Activated naive CD4-positive, alpha-beta T cell treated with anti-CD3 and anti-CD28 coated beads for 36 hours (primary cell): ENCODE measurements around the gene ADSL. TPM values are rescaled to one million over a fixed set of nuclear protein-coding genes. Genes with fewer than 3 reads are reported as not detected.

Experiments
- CTCF ChIA-PET: fragments of 350-600 bp; sonication (Branson Sonifier 250); formaldehyde crosslinking; loops from one replicate; lab custom pipeline; 2021; ENCODE audit warnings: antibody characterized with exemption; lab: Charles Lee
- DNase-seq: peaks from one replicate; pipeline ENCODE4 v3.0.0-alpha.2; 2020
- H3K27ac Mint-ChIP-seq: one replicate; pipeline ENCODE4 v1.8.0; 2021; ENCODE audit warnings: mild to moderate bottlenecking, mixed read lengths
- H3K27me3 Mint-ChIP-seq: one replicate; pipeline ENCODE4 v1.8.0; 2021; ENCODE audit warnings: low read depth, mixed read lengths
- H3K36me3 Mint-ChIP-seq: one replicate; pipeline ENCODE4 v1.8.0; 2021; ENCODE audit warnings: low read depth, mixed read lengths
- H3K4me1 Mint-ChIP-seq: one replicate; pipeline ENCODE4 v1.8.0; 2021; ENCODE audit warnings: low read depth, mixed read lengths
- H3K4me3 Mint-ChIP-seq: one replicate; pipeline ENCODE4 v1.8.0; 2021; ENCODE audit warnings: mild to moderate bottlenecking, moderate library complexity, mixed read lengths
- H3K9me3 Mint-ChIP-seq: one replicate; pipeline ENCODE4 v1.8.0; 2021; ENCODE audit warnings: mixed read lengths
- intact Hi-C: fragments of 100-400 bp; cut with micrococcal nuclease; formaldehyde crosslinking; loops from one replicate; pipeline ENCODE4 v1.15.1; 2023
- total RNA-seq, 2 experiments: library from RNA; stranded (reverse); gene quantifications; one replicate each; pipeline ENCODE4 v1.2.3, GENCODE V29; 2021

Gene ADSL
- total RNA-seq, 2 experiments from 2014 or later, result 125 to 129 TPM

- no peak for DNase-seq
- H3K36me3 Mint-ChIP-seq, result peaks cover 12% of the 10 kb centered on the region
- intact Hi-C loops, result no loop called here
- H3K27ac Mint-ChIP-seq, result no peak overlapping the region
- H3K27me3 Mint-ChIP-seq, result no peaks in the 10 kb centered on the region
- CTCF ChIA-PET, result interaction anchor here (0.7 kb wide), 1 partner anchor 22 kb away, joined by 4 read pairs; no protein-coding TSS in a partner anchor
- peaks cover 15% of the 10 kb centered on the region for H3K4me1 Mint-ChIP-seq
- H3K9me3 Mint-ChIP-seq, result no peaks in the 10 kb centered on the region
- H3K4me3 Mint-ChIP-seq, result no peak overlapping the region
Observed at GRCh38 chr22:40407021-40407761, 60.9 kb downstream of the ADSL start.

- Mint-ChIP-seq H3K4me1 (peaks cover 11% of the 10 kb centered on the region), H3K27me3 (no peaks in the 10 kb centered on the region), H3K9me3 (no peaks in the 10 kb centered on the region), H3K36me3 (peaks cover 14% of the 10 kb centered on the region), H3K4me3 (no peak overlapping the region), H3K27ac (no peak overlapping the region)
- intact Hi-C loops, result no loop called here
- CTCF ChIA-PET, result interaction anchor here (1.1 kb wide), 1 partner anchor 80 kb away, joined by 3 read pairs; no protein-coding TSS in a partner anchor
- DNase-seq, result no peak
Observed at GRCh38 chr22:40407831-40408717, 61.8 kb downstream of the ADSL start.

DNA sequence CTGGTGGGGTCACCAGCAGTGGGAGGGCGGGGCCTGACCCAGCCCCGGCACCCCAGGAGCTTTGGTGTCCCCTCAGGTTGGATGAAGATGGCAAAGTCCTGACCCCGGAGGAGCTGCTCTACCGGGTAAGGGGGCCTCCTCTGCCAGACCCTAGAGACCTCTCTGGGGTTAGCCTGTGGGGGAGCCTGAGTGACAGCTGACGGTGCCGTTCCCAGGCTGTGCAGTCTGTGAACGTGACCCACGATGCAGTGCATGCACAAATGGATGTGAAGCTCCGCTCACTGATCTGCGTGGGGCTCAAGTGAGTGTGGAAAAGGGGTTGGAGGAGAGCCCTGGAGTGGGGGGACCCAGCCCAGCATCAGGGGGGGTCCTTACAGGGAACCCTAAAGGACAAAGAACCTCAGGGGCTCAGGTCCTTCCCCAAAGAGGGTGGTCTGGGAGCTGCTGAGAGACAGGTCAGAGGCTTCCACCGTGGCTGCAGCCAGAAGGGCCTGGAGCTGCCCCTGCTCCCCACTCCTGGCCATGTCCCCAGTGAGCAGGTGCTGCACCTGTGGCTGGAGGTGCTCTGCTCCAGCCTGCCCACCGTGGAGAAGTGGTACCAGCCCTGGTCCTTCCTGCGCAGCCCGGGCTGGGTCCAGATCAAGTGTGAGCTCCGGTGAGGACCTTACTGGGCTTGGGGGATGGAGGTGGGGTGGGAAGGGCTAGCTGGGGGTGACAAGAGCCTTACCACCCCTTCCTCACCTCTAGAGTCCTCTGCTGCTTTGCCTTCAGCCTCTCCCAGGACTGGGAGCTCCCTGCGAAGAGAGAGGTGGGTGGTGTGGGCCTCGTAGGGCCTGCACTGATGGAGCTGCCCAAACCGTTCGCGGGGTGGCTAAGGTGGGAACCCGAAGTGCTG, 62.7 kb downstream of the ADSL start:
- DNase-seq, result no peak
- H3K36me3 Mint-ChIP-seq, result peaks cover 7% of the 10 kb centered on the region
- H3K9me3 Mint-ChIP-seq, result no peaks in the 10 kb centered on the region
- intact Hi-C loops, result no loop called here
- no peak overlapping the region for H3K4me3 Mint-ChIP-seq
- CTCF ChIA-PET, result interaction anchor here (1.1 kb wide), 1 partner anchor 79 kb away, joined by 3 read pairs; no protein-coding TSS in a partner anchor
- no peak overlapping the region for H3K27ac Mint-ChIP-seq
- no peaks in the 10 kb centered on the region for H3K27me3 Mint-ChIP-seq
- H3K4me1 Mint-ChIP-seq, result peaks cover 3% of the 10 kb centered on the region

- Mint-ChIP-seq H3K36me3 (peaks cover 5% of the 10 kb centered on the region), H3K9me3 (no peaks in the 10 kb centered on the region), H3K27me3 (no peaks in the 10 kb centered on the region), H3K4me1 (peaks cover 3% of the 10 kb centered on the region), H3K4me3 (no peak overlapping the region), H3K27ac (no peak overlapping the region)
- CTCF ChIA-PET, result no interaction called here
- intact Hi-C loops, result no loop called here
- no peak for DNase-seq
Observed at GRCh38 chr22:40409613-40410113, 63.4 kb downstream of the ADSL start.

GRCh38 chr22:40410272-40410671, 64.0 kb downstream of the ADSL start:
- peaks cover 5% of the 10 kb centered on the region for H3K36me3 Mint-ChIP-seq
- H3K4me1 Mint-ChIP-seq, result peaks cover 3% of the 10 kb centered on the region
- H3K27ac Mint-ChIP-seq, result no peak overlapping the region

DNA sequence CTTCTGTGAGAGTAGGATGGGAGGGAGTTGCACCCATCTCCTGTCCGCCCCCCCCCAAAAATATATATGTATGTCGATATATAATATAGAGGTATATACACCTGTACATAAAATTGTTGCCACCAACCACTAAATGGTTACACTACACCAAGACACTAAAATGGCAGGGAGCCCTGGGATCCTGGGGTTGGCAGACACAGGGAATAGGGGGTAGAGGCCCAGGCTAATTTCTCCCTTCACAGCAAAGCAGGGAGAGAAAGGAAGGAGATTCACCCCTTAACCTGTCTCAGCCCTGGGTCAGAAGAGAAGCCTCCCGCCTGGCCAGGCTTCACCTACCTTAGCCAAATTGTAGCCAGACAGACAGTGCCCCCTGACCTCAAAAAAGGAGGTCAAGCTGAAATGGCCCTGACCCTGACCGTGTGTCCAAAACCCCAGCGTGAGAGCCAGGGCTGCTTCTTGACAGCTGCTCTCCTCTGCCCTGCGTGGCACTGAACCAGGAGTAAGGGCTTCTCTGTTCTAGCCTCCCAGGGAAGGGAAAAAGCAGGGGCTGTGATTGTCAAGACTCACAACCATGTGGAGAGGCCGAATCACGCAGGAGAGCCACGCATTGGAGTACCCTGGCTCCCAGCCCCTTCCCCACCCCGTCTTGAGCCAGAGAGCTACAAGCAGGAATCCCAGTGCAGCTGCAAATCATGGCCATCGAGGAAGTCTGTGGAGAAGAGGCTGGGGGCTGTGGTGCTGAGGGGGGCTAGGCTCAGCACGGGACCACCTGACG, 64.6 kb downstream of the ADSL start:
- H3K4me3 Mint-ChIP-seq, result no peak overlapping the region
- no peaks in the 10 kb centered on the region for H3K27me3 Mint-ChIP-seq
- H3K27ac Mint-ChIP-seq, result no peak overlapping the region
- no peak for DNase-seq
- peaks cover 10% of the 10 kb centered on the region for H3K4me1 Mint-ChIP-seq
- H3K36me3 Mint-ChIP-seq, result peaks cover 9% of the 10 kb centered on the region
- H3K9me3 Mint-ChIP-seq, result no peaks in the 10 kb centered on the region
- intact Hi-C loops, result no loop called here
- CTCF ChIA-PET, result interaction anchor here (1.3 kb wide), 1 partner anchor 26 kb away, joined by 5 read pairs; no protein-coding TSS in a partner anchor

More at GRCh38 chr22:40410272-40410671, 64.0 kb downstream of the ADSL start:
- no peak for DNase-seq
- intact Hi-C loops, result no loop called here
- no peaks in the 10 kb centered on the region for H3K9me3 Mint-ChIP-seq
- no peak overlapping the region for H3K4me3 Mint-ChIP-seq
- H3K27me3 Mint-ChIP-seq, result no peaks in the 10 kb centered on the region
- CTCF ChIA-PET, result no interaction called here

- Mint-ChIP-seq H3K4me3 (no peak overlapping the region), H3K36me3 (peaks cover 13% of the 10 kb centered on the region), H3K27ac (no peak overlapping the region), H3K27me3 (no peaks in the 10 kb centered on the region), H3K9me3 (no peaks in the 10 kb centered on the region), H3K4me1 (peaks cover 16% of the 10 kb centered on the region)
- intact Hi-C loops, result no loop called here
- CTCF ChIA-PET, result interaction anchor here (0.6 to 1.3 kb wide), 2 partner anchors 25 to 77 kb away, joined by 4 to 5 read pairs; no protein-coding TSS in a partner anchor
- DNase-seq, result no peak
Observed at GRCh38 chr22:40411506-40411861, 65.2 kb downstream of the ADSL start.

- Mint-ChIP-seq H3K36me3 (peaks cover 12% of the 10 kb centered on the region), H3K9me3 (no peaks in the 10 kb centered on the region), H3K27me3 (no peaks in the 10 kb centered on the region), H3K27ac (no peak overlapping the region), H3K4me3 (no peak overlapping the region), H3K4me1 (peaks cover 19% of the 10 kb centered on the region)
- no peak for DNase-seq
- intact Hi-C loops, result no loop called here
- CTCF ChIA-PET, result interaction anchor here (1.3 kb wide), 1 partner anchor 24 kb away, joined by 5 read pairs; no protein-coding TSS in a partner anchor
Observed at GRCh38 chr22:40412441-40412840, 66.1 kb downstream of the ADSL start.

DNA sequence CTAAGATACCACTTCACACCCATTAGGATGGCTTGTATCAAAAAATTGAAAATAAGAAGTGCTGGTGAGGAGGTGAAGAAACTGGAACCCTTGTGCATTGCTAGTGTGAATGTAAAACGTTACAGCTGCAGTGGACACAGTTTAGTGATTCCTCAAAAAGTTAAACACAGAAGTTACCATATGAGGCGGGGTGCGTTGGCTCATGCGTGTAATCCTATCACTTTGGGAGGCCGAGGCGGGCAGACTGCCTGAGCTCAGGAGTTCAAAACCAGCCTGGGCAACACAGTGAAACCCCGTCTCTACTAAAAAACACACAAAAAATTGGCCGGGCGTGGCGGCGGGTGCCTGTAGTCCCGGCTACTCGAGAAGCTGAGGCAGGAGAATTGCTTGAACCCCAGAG, 67.6 kb downstream of the ADSL start:
- H3K4me1 Mint-ChIP-seq, result peaks cover 19% of the 10 kb centered on the region
- no peak overlapping the region for H3K27ac Mint-ChIP-seq
- H3K4me3 Mint-ChIP-seq, result no peak overlapping the region
- DNase-seq, result no peak
- H3K27me3 Mint-ChIP-seq, result no peaks in the 10 kb centered on the region
- peaks cover 14% of the 10 kb centered on the region for H3K36me3 Mint-ChIP-seq
- H3K9me3 Mint-ChIP-seq, result no peaks in the 10 kb centered on the region
- CTCF ChIA-PET, result no interaction called here
- intact Hi-C loops, result no loop called here

GRCh38 chr22:40414311-40414710, 68.0 kb downstream of the ADSL start:
- Mint-ChIP-seq H3K4me3 (no peak overlapping the region), H3K36me3 (peaks cover 14% of the 10 kb centered on the region), H3K27me3 (no peaks in the 10 kb centered on the region), H3K9me3 (no peaks in the 10 kb centered on the region), H3K4me1 (peaks cover 19% of the 10 kb centered on the region), H3K27ac (peak overlapping the region; percentile 6)
- CTCF ChIA-PET, result interaction anchor here (1.6 kb wide), 1 partner anchor 22 kb away, joined by 6 read pairs; no protein-coding TSS in a partner anchor
- DNase-seq, result no peak
- intact Hi-C loops, result no loop called here
